ENCODE results near the gene BDKRB1. TPM values are rescaled to one million over a fixed set of nuclear protein-coding genes. Genes with fewer than 3 reads are reported as not detected.

Gene BDKRB1
- total RNA-seq, 1 experiment from 2014 or later = 0.11 TPM

- TF ChIP-seq ESRRA (CRISPR knock-in tag; IDR thresholded peaks at IDR 0.05; ENCODE audit: borderline replicate concordance) (no peak), ZNF416 (CRISPR knock-in tag; IDR thresholded peaks at IDR 0.05) (no peak), TEAD4 (CRISPR knock-in tag; IDR thresholded peaks at IDR 0.05) (no peak), TEAD1 (CRISPR knock-in tag; IDR thresholded peaks at IDR 0.05) (no peak), CTCF (IDR thresholded peaks at IDR 0.05) (no peak), EMX1 (CRISPR knock-in tag; IDR thresholded peaks at IDR 0.05) (no peak)
These were observed 11.9 kb downstream of the BDKRB1 start (continued) for GRCh38 chr14:96267916-96268315.

- Mint-ChIP-seq H3K4me3 (no peak overlapping the region), H3K36me3 (peaks cover 10% of the 10 kb centered on the region), H3K9me3 (peaks cover 21% of the 10 kb centered on the region), H3K4me1 (no peaks in the 10 kb centered on the region), H3K27me3 (ENCODE audit: low read depth) (no peaks in the 10 kb centered on the region), H3K27ac (no peak overlapping the region)
- ATAC-seq (no peak), DNase-seq (ENCODE audit: low spot score) (no peak)
- CTCF ChIA-PET = interaction anchor here (1.1 kb wide), 1 partner anchor 168 kb away, joined by 4 read pairs; no protein-coding TSS in a partner anchor
- TF ChIP-seq MXD4 (CRISPR knock-in tag; IDR thresholded peaks at IDR 0.05; ENCODE audit: borderline replicate concordance) = no peak
- TF ChIP-seq ZNF138 (CRISPR knock-in tag; conservative IDR thresholded peaks at IDR 0.05) = no peak
- TF ChIP-seq NR1H2 (CRISPR knock-in tag; IDR thresholded peaks at IDR 0.05) = no peak
- no peak for TF ChIP-seq JUN (CRISPR knock-in tag; IDR thresholded peaks at IDR 0.05)
- TF ChIP-seq CBFB (CRISPR knock-in tag; IDR thresholded peaks at IDR 0.05; ENCODE audit: low read depth) = no peak
- no peak for TF ChIP-seq ZNF317 (CRISPR knock-in tag; IDR thresholded peaks at IDR 0.05; ENCODE audit: borderline replicate concordance, low read depth)
- POLR2A ChIA-PET = no interaction called here
These were observed 12.7 kb downstream of the BDKRB1 start for GRCh38 chr14:96268431-96269358.

- ATAC-seq (no peak), DNase-seq (ENCODE audit: low spot score) (no peak)
- Mint-ChIP-seq H3K36me3 (peaks cover 10% of the 10 kb centered on the region), H3K4me3 (no peak overlapping the region), H3K9me3 (peaks cover 21% of the 10 kb centered on the region), H3K27me3 (ENCODE audit: low read depth) (no peaks in the 10 kb centered on the region), H3K4me1 (no peaks in the 10 kb centered on the region), H3K27ac (no peak overlapping the region)
- TF ChIP-seq ARID4B (CRISPR knock-in tag; IDR thresholded peaks at IDR 0.05; ENCODE audit: borderline replicate concordance) (no peak), RELA (CRISPR knock-in tag; IDR thresholded peaks at IDR 0.05; ENCODE audit: borderline replicate concordance) (no peak), ZMAT4 (CRISPR knock-in tag; IDR thresholded peaks at IDR 0.05) (no peak), TEAD1 (CRISPR knock-in tag; IDR thresholded peaks at IDR 0.05) (no peak), ATF6 (CRISPR knock-in tag; IDR thresholded peaks at IDR 0.05) (no peak), CREB1 (CRISPR knock-in tag; IDR thresholded peaks at IDR 0.05) (no peak), NFE2L1 (CRISPR knock-in tag; IDR thresholded peaks at IDR 0.05) (no peak), ZNF232 (CRISPR knock-in tag; IDR thresholded peaks at IDR 0.05) (no peak), ZNF263 (CRISPR knock-in tag; IDR thresholded peaks at IDR 0.05; ENCODE audit: low read depth) (no peak)
- ChIA-PET CTCF (interaction anchor here (1.1 kb wide), 1 partner anchor 168 kb away, joined by 4 read pairs; no protein-coding TSS in a partner anchor), POLR2A (no interaction called here)
These were observed 13.3 kb downstream of the BDKRB1 start for GRCh38 chr14:96269359-96269710.

All from WTC11 (cell line).